HepG2 (cell line): ENCODE data around the gene GRB7. TPM values are rescaled to one million over a fixed set of nuclear protein-coding genes. Genes with fewer than 3 reads are reported as not detected.

Experiments used
- ASH2L ChIP-seq: fragments of 300-600, 200-600 bp; sonication (generic); IDR thresholded peaks from 2 replicates; pipeline ENCODE4 v1.7.0; 2017; ENCODE audit warnings: low read depth, mild to moderate bottlenecking, moderate library complexity, mixed read lengths, low read length; ENCODE audit not compliant: insufficient read length
- DPF2 ChIP-seq: sonication (generic); formaldehyde crosslinking; IDR thresholded peaks from 2 replicates; pipeline ENCODE4 v1.4.0; 2020; ENCODE audit warnings: mild to moderate bottlenecking, low read depth, missing genetic modification reagents, borderline replicate concordance
- FOXM1 ChIP-seq: sonication (generic); formaldehyde crosslinking; IDR thresholded peaks from 2 replicates; pipeline ENCODE4 v1.5.0; 2020; ENCODE audit warnings: missing genetic modification reagents
- ISX ChIP-seq: sonication (generic); formaldehyde crosslinking; conservative IDR thresholded peaks from 2 replicates; pipeline ENCODE4 v1.5.0; 2020; ENCODE audit warnings: missing genetic modification reagents
- JARID2 ChIP-seq: sonication (generic); formaldehyde crosslinking; IDR thresholded peaks from 2 replicates; pipeline ENCODE4 v1.8.1; 2023; ENCODE audit warnings: missing genetic modification reagents, inconsistent platforms; ENCODE audit not compliant: insufficient replicate concordance
- MATR3 ChIP-seq: sonication (generic); formaldehyde crosslinking; IDR thresholded peaks from 2 replicates; pipeline ENCODE4 v1.4.0; 2020; ENCODE audit warnings: missing genetic modification reagents
- NFYC ChIP-seq: IDR thresholded peaks from 2 replicates; pipeline ENCODE4 v1.6.1; 2016; ENCODE audit warnings: missing genetic modification reagents, missing compliant biosample characterization
- TBX3 ChIP-seq: fragments of 450-650 bp; IDR thresholded peaks from 2 replicates; pipeline ENCODE4 v1.6.1; 2017; ENCODE audit warnings: antibody characterized with exemption, mild to moderate bottlenecking, inconsistent platforms, borderline replicate concordance
- TOE1 ChIP-seq: sonication (generic); formaldehyde crosslinking; IDR thresholded peaks from 2 replicates; pipeline ENCODE4 v1.4.0; 2020; ENCODE audit warnings: mild to moderate bottlenecking, missing genetic modification reagents
- ZFP41 ChIP-seq: sonication (generic); formaldehyde crosslinking; IDR thresholded peaks from 2 replicates; pipeline ENCODE4 v1.4.0; 2020; ENCODE audit warnings: mild to moderate bottlenecking, missing genetic modification reagents, borderline replicate concordance
- ZNF12 ChIP-seq: sonication (generic); formaldehyde crosslinking; IDR thresholded peaks from 2 replicates; pipeline ENCODE4 v1.5.0; 2020; ENCODE audit warnings: missing genetic modification reagents
- ZNF382 ChIP-seq: sonication (generic); formaldehyde crosslinking; IDR thresholded peaks from 2 replicates; pipeline ENCODE4 v1.5.0; 2020; ENCODE audit warnings: missing genetic modification reagents, mild to moderate bottlenecking, borderline replicate concordance
- ZNF652 ChIP-seq: IDR thresholded peaks from 2 replicates; pipeline ENCODE4 v1.6.1; 2016; ENCODE audit warnings: low read depth, borderline replicate concordance
- ZSCAN22 ChIP-seq: sonication (generic); formaldehyde crosslinking; IDR thresholded peaks from 2 replicates; pipeline ENCODE4 v1.4.0; 2020; ENCODE audit warnings: mild to moderate bottlenecking, missing genetic modification reagents
- polyA plus RNA-seq, 8 experiments: library from polyadenylated mRNA; depleted of rRNA in 3 of 8; stranded (reverse) in 7 of 8; unstranded in 1 of 8; fragments of >200 nt; fragmentation: Illumina TruSeq in 4 of 8; extraction: Trizol in 4 of 8; gene quantifications; 2 replicates each; pipeline versions ENCODE4 v1.2.1 to v1.2.3, GENCODE V29; 2011 to 2016; ENCODE audit warnings: low read depth in 4 of 8, missing spikeins in 1 of 8, mixed read lengths in 1 of 8; ENCODE audit not compliant: insufficient read depth in 1 of 8
- total RNA-seq, 5 experiments: library from RNA; depleted of rRNA; stranded (reverse); fragments of >200 nt; fragmentation: Illumina TruSeq; extraction: Trizol; gene quantifications; 2 replicates each; pipeline ENCODE4 v1.2.3, GENCODE V29; 2016; ENCODE audit warnings: low read depth in 1 of 5
- TF ChIP-seq, protein P1 (sequence below): sonication (generic); formaldehyde crosslinking; IDR thresholded peaks from 2 replicates; pipeline ENCODE4 v1.5.0; 2020; ENCODE audit warnings: missing genetic modification reagents
- TF ChIP-seq, protein P2 (sequence below): sonication (generic); formaldehyde crosslinking; IDR thresholded peaks from 2 replicates; pipeline ENCODE4 v1.4.0; 2020; ENCODE audit warnings: mild to moderate bottlenecking, missing genetic modification reagents
- TF ChIP-seq, protein P3 (sequence below): sonication (generic); formaldehyde crosslinking; IDR thresholded peaks from 2 replicates; pipeline ENCODE4 v1.4.0; 2020; ENCODE audit warnings: missing genetic modification reagents
- TF ChIP-seq, protein P4 (sequence below): sonication (generic); formaldehyde crosslinking; IDR thresholded peaks from 2 replicates; pipeline ENCODE4 v1.8.0; 2023; ENCODE audit warnings: mild to moderate bottlenecking, missing genetic modification reagents
- TF ChIP-seq, protein P5 (sequence below): sonication (generic); formaldehyde crosslinking; IDR thresholded peaks from 2 replicates; pipeline ENCODE4 v1.5.0; 2020; ENCODE audit warnings: missing genetic modification reagents
- TF ChIP-seq, protein P6 (sequence below): sonication (generic); formaldehyde crosslinking; IDR thresholded peaks from 2 replicates; pipeline ENCODE4 v1.5.1; 2020; ENCODE audit warnings: missing genetic modification reagents, mild to moderate bottlenecking, borderline replicate concordance
- TF ChIP-seq, protein P7 (sequence below): sonication (generic); formaldehyde crosslinking; IDR thresholded peaks from 2 replicates; pipeline ENCODE4 v1.4.0; 2020; ENCODE audit warnings: mild to moderate bottlenecking, missing genetic modification reagents, borderline replicate concordance

The GRB7 gene
- total and polyA plus RNA-seq, 2 of the 13 experiments (the other 11 are each of a cell fraction or from before 2014, with no cell fraction given), result 60.2 to 77.7 TPM

DNA sequence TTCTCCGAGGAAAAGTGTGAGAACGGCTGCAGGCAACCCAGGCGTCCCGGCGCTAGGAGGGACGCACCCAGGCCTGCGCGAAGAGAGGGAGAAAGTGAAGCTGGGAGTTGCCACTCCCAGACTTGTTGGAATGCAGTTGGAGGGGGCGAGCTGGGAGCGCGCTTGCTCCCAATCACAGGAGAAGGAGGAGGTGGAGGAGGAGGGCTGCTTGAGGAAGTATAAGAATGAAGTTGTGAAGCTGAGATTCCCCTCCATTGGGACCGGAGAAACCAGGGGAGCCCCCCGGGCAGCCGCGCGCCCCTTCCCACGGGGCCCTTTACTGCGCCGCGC lies 38.0 kb upstream of the GRB7 start, which contains the start of gene ERBB2 (continued):
- TF ChIP-seq, protein P1, sequence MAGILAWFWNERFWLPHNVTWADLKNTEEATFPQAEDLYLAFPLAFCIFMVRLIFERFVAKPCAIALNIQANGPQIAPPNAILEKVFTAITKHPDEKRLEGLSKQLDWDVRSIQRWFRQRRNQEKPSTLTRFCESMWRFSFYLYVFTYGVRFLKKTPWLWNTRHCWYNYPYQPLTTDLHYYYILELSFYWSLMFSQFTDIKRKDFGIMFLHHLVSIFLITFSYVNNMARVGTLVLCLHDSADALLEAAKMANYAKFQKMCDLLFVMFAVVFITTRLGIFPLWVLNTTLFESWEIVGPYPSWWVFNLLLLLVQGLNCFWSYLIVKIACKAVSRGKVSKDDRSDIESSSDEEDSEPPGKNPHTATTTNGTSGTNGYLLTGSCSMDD (CRISPR knock-in tag), result no peak
- TF ChIP-seq DPF2 (CRISPR knock-in tag) (no peak), ASH2L (no peak), MATR3 (no peak), ZFP41 (CRISPR knock-in tag) (no peak), TBX3 (no peak), ZNF652 (CRISPR knock-in tag) (no peak), JARID2 (no peak), ZSCAN22 (CRISPR knock-in tag) (no peak), NFYC (CRISPR knock-in tag) (peak; percentile 46; the same call in 1 of the 2 replicates), ZNF382 (CRISPR knock-in tag) (no peak), ISX (CRISPR knock-in tag) (no peak), FOXM1 (CRISPR knock-in tag) (no peak), TOE1 (CRISPR knock-in tag) (no peak), ZNF12 (CRISPR knock-in tag) (no peak)
- TF ChIP-seq, protein P2, sequence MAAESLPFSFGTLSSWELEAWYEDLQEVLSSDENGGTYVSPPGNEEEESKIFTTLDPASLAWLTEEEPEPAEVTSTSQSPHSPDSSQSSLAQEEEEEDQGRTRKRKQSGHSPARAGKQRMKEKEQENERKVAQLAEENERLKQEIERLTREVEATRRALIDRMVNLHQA (CRISPR knock-in tag), result no peak
- TF ChIP-seq, protein P3, sequence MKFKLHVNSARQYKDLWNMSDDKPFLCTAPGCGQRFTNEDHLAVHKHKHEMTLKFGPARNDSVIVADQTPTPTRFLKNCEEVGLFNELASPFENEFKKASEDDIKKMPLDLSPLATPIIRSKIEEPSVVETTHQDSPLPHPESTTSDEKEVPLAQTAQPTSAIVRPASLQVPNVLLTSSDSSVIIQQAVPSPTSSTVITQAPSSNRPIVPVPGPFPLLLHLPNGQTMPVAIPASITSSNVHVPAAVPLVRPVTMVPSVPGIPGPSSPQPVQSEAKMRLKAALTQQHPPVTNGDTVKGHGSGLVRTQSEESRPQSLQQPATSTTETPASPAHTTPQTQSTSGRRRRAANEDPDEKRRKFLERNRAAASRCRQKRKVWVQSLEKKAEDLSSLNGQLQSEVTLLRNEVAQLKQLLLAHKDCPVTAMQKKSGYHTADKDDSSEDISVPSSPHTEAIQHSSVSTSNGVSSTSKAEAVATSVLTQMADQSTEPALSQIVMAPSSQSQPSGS, result 0 out of 2 replicates have a peak, but pooled peaks have one; percentile 8
- TF ChIP-seq, protein P4, sequence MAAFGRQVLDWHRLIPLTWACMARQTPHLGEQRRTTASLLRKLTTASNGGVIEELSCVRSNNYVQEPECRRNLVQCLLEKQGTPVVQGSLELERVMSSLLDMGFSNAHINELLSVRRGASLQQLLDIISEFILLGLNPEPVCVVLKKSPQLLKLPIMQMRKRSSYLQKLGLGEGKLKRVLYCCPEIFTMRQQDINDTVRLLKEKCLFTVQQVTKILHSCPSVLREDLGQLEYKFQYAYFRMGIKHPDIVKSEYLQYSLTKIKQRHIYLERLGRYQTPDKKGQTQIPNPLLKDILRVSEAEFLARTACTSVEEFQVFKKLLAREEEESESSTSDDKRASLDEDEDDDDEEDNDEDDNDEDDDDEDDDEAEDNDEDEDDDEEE (CRISPR knock-in tag), result no peak
- TF ChIP-seq, protein P5, sequence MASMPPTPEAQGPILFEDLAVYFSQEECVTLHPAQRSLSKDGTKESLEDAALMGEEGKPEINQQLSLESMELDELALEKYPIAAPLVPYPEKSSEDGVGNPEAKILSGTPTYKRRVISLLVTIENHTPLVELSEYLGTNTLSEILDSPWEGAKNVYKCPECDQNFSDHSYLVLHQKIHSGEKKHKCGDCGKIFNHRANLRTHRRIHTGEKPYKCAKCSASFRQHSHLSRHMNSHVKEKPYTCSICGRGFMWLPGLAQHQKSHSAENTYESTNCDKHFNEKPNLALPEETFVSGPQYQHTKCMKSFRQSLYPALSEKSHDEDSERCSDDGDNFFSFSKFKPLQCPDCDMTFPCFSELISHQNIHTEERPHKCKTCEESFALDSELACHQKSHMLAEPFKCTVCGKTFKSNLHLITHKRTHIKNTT (CRISPR knock-in tag), result no peak
- TF ChIP-seq, protein P6, sequence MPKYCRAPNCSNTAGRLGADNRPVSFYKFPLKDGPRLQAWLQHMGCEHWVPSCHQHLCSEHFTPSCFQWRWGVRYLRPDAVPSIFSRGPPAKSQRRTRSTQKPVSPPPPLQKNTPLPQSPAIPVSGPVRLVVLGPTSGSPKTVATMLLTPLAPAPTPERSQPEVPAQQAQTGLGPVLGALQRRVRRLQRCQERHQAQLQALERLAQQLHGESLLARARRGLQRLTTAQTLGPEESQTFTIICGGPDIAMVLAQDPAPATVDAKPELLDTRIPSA (CRISPR knock-in tag), result no peak
- TF ChIP-seq, protein P7, sequence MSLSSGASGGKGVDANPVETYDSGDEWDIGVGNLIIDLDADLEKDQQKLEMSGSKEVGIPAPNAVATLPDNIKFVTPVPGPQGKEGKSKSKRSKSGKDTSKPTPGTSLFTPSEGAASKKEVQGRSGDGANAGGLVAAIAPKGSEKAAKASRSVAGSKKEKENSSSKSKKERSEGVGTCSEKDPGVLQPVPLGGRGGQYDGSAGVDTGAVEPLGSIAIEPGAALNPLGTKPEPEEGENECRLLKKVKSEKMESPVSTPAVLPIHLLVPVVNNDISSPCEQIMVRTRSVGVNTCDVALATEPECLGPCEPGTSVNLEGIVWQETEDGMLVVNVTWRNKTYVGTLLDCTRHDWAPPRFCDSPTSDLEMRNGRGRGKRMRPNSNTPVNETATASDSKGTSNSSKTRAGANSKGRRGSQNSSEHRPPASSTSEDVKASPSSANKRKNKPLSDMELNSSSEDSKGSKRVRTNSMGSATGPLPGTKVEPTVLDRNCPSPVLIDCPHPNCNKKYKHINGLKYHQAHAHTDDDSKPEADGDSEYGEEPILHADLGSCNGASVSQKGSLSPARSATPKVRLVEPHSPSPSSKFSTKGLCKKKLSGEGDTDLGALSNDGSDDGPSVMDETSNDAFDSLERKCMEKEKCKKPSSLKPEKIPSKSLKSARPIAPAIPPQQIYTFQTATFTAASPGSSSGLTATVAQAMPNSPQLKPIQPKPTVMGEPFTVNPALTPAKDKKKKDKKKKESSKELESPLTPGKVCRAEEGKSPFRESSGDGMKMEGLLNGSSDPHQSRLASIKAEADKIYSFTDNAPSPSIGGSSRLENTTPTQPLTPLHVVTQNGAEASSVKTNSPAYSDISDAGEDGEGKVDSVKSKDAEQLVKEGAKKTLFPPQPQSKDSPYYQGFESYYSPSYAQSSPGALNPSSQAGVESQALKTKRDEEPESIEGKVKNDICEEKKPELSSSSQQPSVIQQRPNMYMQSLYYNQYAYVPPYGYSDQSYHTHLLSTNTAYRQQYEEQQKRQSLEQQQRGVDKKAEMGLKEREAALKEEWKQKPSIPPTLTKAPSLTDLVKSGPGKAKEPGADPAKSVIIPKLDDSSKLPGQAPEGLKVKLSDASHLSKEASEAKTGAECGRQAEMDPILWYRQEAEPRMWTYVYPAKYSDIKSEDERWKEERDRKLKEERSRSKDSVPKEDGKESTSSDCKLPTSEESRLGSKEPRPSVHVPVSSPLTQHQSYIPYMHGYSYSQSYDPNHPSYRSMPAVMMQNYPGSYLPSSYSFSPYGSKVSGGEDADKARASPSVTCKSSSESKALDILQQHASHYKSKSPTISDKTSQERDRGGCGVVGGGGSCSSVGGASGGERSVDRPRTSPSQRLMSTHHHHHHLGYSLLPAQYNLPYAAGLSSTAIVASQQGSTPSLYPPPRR (CRISPR knock-in tag), result no peak
